GM12872 (cell line): ENCODE results near the gene IGSF9B.

Source experiments
- TF ChIP-seq, protein P1 (sequence below): IDR thresholded peaks from 3 replicates; pipeline ENCODE4 v1.5.1; 2011; ENCODE audit warnings: low read depth, mild to moderate bottlenecking, low read length, moderate library complexity; ENCODE audit not compliant: insufficient read depth

Gene IGSF9B

DNA sequence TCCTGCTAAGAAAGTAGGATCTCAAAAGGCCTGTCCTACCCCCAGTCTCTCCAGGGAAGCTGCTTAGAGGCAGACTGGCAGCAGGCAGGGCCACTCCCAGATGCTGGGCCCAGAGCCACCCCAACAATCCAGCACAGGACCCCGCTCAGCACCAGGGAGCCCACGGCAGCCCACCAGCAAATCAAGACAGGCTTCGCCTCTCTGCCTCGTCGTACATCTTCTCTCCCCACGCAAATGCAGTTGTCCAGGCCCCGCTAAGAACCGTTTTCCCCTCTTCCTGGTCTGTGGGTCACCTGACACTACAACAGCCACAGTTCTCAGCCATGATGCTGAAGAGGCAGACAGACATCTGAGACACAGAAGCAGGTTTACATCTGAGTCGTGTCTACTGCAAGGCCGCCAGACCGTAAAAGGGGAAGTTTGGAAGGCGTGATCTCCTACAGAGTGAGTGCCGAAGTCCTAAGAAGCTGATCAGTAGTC lies 51.1 kb downstream of the IGSF9B start:
- TF ChIP-seq, protein P1, sequence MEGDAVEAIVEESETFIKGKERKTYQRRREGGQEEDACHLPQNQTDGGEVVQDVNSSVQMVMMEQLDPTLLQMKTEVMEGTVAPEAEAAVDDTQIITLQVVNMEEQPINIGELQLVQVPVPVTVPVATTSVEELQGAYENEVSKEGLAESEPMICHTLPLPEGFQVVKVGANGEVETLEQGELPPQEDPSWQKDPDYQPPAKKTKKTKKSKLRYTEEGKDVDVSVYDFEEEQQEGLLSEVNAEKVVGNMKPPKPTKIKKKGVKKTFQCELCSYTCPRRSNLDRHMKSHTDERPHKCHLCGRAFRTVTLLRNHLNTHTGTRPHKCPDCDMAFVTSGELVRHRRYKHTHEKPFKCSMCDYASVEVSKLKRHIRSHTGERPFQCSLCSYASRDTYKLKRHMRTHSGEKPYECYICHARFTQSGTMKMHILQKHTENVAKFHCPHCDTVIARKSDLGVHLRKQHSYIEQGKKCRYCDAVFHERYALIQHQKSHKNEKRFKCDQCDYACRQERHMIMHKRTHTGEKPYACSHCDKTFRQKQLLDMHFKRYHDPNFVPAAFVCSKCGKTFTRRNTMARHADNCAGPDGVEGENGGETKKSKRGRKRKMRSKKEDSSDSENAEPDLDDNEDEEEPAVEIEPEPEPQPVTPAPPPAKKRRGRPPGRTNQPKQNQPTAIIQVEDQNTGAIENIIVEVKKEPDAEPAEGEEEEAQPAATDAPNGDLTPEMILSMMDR, result no peak

DNA sequence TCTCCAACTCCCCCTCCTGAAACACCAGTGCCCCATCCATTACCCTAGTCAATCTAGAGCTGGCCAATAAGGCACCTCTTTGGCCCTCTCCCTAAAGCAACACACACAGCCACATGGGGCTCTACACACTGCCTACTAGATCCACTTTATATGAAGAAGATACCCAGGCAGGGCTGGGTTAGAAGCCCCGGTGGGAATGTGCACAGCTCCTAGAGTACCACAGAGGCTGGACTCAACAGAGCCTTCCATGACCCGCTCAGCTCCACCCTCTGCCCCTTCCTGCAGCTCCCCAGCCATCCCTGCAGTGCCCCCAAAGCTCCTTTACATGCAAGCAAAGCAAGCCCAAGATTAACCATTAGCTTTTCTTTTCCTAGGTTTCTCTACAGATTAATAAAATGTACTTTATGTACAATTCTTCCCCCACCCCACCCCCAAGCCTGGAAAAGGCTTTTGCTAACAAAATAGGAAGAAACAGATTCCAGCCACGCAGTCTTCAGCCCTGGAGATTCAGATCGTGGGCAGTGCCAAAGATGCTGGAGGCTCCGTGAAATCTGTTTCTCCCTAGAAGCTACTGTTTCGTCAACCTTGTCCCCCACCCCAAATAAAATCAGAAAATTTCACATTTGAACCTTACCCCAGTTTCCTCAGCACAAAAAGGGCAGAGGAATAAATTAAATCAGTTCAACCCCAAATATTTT lies 51.8 kb downstream of the IGSF9B start:
- TF ChIP-seq, protein P1, result no peak

DNA sequence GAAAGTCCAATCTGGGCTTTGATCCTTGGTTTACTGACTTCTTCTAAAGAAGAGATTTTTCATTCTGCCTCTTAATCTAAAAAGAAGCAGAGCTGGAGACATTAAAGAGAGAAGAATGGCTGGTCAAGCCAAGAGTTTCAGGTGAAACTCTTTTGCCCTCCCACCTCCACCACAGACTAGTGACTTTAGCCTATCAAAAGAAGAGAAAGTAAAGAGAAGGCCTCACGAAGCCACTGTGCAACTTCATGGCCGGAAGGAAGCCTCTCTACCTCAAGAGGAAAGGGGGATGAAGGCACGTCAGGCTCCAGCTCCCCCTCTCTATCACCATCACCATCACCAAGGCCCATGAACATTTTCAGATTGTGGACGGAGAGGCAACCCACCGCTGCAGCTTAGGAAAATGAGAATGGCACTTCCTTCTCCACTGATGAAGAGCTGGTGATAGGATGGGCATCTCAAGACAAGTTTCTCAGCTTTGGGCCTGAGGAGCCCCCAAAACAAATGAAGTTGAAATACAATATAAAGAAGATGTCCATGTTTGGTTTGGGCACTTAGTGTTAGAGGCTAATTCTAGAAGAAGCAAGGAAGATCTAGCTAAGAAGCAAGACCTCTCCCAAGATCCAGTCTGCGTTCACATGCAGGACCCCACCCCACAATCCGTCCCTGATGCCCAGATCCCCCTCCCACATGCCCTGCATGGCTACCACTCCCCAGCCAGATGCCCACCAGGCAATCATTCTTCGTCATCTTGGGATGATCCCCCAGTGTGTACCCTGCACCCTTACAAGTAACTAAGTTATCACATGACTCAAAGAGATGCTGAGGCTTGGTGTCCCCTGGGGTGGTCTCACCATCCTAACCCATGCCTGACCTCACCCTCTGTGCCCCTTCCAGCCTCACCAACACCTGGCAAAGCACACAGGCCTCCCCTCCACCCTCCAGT lies 52.6 kb downstream of the IGSF9B start:
- TF ChIP-seq, protein P1, result no peak

DNA sequence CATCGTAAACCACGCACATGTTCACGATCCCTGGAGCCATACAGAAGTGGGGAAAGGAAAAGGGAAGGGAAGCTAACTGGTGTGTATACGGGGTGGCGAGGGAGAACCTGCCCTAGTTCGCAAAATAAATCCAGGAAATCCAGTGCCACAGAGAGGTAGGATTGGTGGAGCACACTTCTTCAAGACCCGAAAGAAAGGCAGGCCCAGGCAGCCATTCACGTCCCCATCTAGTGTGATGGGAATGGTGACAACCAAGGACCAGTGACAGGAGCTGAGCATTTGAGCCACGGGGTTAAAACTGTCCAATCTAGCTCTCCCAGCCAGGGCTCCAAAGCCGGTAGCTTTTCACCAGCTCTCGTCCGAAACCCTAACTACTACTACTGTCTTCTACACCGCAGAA lies 53.7 kb downstream of the IGSF9B start:
- TF ChIP-seq, protein P1, result no peak

DNA sequence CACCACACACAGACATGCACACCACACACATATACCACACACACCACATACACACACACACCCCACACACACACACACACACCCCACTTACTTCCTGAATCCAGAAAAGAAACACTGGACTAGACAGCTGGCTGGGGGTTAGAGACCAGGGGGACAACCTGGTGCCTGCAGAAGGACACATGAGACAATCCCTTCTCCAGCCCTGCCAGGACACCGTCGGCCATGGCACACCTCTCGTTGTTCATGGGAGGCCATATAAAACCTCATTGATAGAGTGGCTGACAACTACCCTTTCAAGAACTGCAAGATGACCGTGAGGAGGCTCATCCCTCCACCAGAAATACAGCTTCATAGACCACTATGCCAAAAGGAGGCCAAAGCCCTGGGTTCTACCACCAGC lies 54.3 kb downstream of the IGSF9B start:
- TF ChIP-seq, protein P1, result no peak

DNA sequence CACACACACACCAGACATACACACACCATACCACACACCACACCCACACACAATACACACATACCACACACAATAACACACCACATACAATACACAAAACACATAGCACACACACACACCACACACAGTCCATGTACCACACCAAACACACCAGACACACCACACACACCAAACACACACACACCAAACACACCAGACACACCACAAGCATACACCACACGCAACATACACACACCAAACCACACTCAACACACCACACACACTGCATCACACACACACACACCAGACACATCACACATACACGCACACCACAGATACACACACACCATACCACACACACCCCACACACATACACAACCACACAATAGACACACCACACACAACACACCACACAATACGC lies 54.8 kb downstream of the IGSF9B start:
- TF ChIP-seq, protein P1, result no peak

DNA sequence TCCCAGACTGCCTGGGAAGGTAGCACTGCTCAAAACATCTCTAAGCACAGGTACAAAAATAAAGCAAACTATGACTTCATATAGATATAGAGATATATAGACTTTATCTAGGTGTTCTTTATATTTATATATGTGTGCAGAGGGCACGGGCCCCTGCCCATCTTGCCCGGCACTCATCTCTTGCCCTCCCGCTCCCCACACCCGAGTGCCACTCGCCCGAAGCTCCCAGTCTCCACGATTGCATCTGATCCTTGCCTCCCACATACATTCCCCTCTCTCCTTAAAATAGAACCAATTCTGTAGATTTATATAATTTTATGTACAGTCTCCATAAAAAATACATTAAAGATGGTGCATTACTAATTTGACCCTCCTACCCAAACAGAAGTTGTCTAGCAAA lies 55.5 kb downstream of the IGSF9B start:
- TF ChIP-seq, protein P1, result no peak
